Astrocyte (in vitro differentiated cells and primary cell): ENCODE data around the gene DNAJC5. TPM values are rescaled to one million over a fixed set of nuclear protein-coding genes. Genes with fewer than 3 reads are reported as not detected.

Experiments
- DNase-seq: peaks from one replicate; pipeline ENCODE4 v3.0.0-alpha.2; 2010; ENCODE audit warnings: low read depth
- FAIRE-seq: peaks from 2 replicates; lab custom pipeline; 2011; peaks lifted over from hg19 to GRCh38; lab: Jason Lieb, UNC
- H2AFZ ChIP-seq: 2 replicates; pipeline ENCODE4 v1.6.0; 2012; ENCODE audit warnings: low read depth, low read length, inconsistent platforms
- H3K27ac ChIP-seq: 2 replicates; pipeline ENCODE4 v1.5.1; 2011; ENCODE audit warnings: low read depth, low read length, inconsistent platforms
- H3K27me3 ChIP-seq: 2 replicates; pipeline ENCODE4 v1.6.0; 2011; ENCODE audit warnings: low read length, inconsistent platforms; ENCODE audit not compliant: insufficient read depth
- H3K36me3 ChIP-seq: 2 replicates; pipeline ENCODE4 v1.5.1; 2011; ENCODE audit warnings: low read length, inconsistent platforms; ENCODE audit not compliant: insufficient read depth
- H3K4me1 ChIP-seq: 2 replicates; pipeline ENCODE4 v1.5.1; 2011; ENCODE audit warnings: low read length, inconsistent platforms; ENCODE audit not compliant: insufficient read depth
- H3K4me2 ChIP-seq: 2 replicates; pipeline ENCODE4 v1.6.0; 2012; ENCODE audit warnings: low read length, inconsistent platforms
- H3K4me3 ChIP-seq: 2 replicates; pipeline ENCODE4 v1.5.1; 2011; ENCODE audit warnings: low read depth, mild to moderate bottlenecking, low read length, inconsistent platforms; ENCODE audit not compliant: insufficient read depth
- H3K79me2 ChIP-seq: 2 replicates; pipeline ENCODE4 v1.6.0; 2012; ENCODE audit warnings: mild to moderate bottlenecking, low read length, inconsistent platforms; ENCODE audit not compliant: insufficient read depth
- H3K9ac ChIP-seq: 2 replicates; pipeline ENCODE4 v1.6.0; 2012; ENCODE audit warnings: mild to moderate bottlenecking, low read length, inconsistent platforms
- H3K9me3 ChIP-seq: 2 replicates; pipeline ENCODE4 v1.5.1; 2012; ENCODE audit warnings: low read depth, mild to moderate bottlenecking, low read length, inconsistent platforms; ENCODE audit not compliant: insufficient read depth
- H4K20me1 ChIP-seq: 2 replicates; pipeline ENCODE4 v1.6.0; 2012; ENCODE audit warnings: low read length, inconsistent platforms; ENCODE audit not compliant: insufficient read depth
- H3K27ac Mint-ChIP-seq: one replicate; pipeline ENCODE4 v1.8.0; 2021; ENCODE audit warnings: mild to moderate bottlenecking, mixed read lengths; ENCODE audit not compliant: unreplicated experiment
- H3K27me3 Mint-ChIP-seq: one replicate; pipeline ENCODE4 v1.8.0; 2021; ENCODE audit warnings: low read depth, mixed read lengths; ENCODE audit not compliant: unreplicated experiment
- H3K36me3 Mint-ChIP-seq: one replicate; pipeline ENCODE4 v1.8.0; 2021; ENCODE audit warnings: low read depth, mixed read lengths; ENCODE audit not compliant: unreplicated experiment
- H3K4me1 Mint-ChIP-seq: one replicate; pipeline ENCODE4 v1.8.0; 2021; ENCODE audit warnings: low read depth, mixed read lengths; ENCODE audit not compliant: unreplicated experiment
- H3K4me3 Mint-ChIP-seq: one replicate; pipeline ENCODE4 v1.8.0; 2021; ENCODE audit warnings: mild to moderate bottlenecking, moderate library complexity, mixed read lengths; ENCODE audit not compliant: unreplicated experiment
- H3K9me3 Mint-ChIP-seq: one replicate; pipeline ENCODE4 v1.8.0; 2021; ENCODE audit warnings: mild to moderate bottlenecking, mixed read lengths; ENCODE audit not compliant: unreplicated experiment
- EZH2 ChIP-seq: IDR thresholded peaks from 2 replicates; pipeline ENCODE4 v1.6.1; 2012; ENCODE audit warnings: mild to moderate bottlenecking, low read length, inconsistent platforms; ENCODE audit not compliant: insufficient read depth
- total RNA-seq: library from RNA; stranded (reverse); gene quantifications from 2 replicates; pipeline ENCODE4 v1.2.1, GENCODE V29; 2021
- TF ChIP-seq, protein P1 (sequence below): IDR thresholded peaks from 2 replicates; pipeline ENCODE4 v1.5.1; 2011; ENCODE audit warnings: low read depth, mild to moderate bottlenecking, inconsistent platforms, low read length, moderate library complexity; ENCODE audit not compliant: insufficient read depth

DNAJC5 gene
- total RNA-seq, 1 donor from 2014 or later: 64.6 TPM

DNA sequence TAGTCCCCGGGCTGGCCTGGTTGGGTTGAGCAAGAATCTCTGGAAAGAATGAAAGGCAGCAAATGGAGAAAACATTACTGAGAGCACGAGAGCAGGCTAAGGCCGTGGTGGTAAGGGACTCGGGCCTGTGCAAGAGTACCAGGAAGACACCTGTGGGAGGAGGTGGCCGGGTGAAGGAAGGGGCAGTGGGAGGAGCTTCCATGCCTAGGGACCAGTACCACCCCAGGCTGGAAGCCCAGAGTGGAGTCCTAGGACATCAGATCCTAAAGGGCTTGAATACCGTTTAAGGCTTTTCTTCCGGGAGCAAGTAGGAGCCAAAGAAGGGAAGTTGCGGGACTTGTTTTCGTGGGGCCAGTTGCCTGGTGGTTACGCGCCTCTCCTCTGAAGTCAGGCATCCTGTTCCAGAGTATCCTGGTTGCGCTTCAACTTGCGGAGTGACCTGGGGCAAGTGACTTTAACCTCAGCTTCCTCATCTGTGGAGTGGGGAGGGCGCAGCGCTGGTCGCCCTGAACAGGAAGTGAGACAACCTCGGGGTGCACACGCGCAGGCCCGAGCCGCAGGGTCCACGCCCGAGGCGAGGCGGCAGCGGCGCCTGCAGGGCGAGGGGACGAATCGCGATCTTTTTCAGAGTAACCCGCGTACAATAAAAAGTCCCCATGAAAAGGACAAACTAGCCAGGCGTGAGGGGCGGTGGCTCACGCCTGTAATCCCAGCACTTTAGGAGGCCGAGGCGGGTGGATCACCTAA is 31.0 kb upstream of the DNAJC5 start:
- H2AFZ ChIP-seq: peak overlapping the region; percentile 80
- peaks cover 12% of the 10 kb centered on the region for H3K4me1 ChIP-seq
- peaks cover 6% of the 10 kb centered on the region for H3K36me3 ChIP-seq
- DNase-seq (peak; percentile 57), FAIRE-seq (no peak)
- Mint-ChIP-seq H3K4me1 (peaks cover 13% of the 10 kb centered on the region), H3K9me3 (no peaks in the 10 kb centered on the region), H3K36me3 (peaks cover 6% of the 10 kb centered on the region), H3K27ac (peak overlapping the region; percentile 94), H3K27me3 (no peaks in the 10 kb centered on the region), H3K4me3 (peak overlapping the region; percentile 98)
- peak overlapping the region; percentile 94 for H3K9ac ChIP-seq
- H3K27ac ChIP-seq: peak overlapping the region; percentile 51
- H3K4me2 ChIP-seq: peak overlapping the region; percentile 91
- peak overlapping the region; percentile 86 for H3K4me3 ChIP-seq
- peaks cover 28% of the 10 kb centered on the region for H4K20me1 ChIP-seq
- H3K9me3 ChIP-seq: no peaks in the 10 kb centered on the region
- H3K27me3 ChIP-seq: no peaks in the 10 kb centered on the region
- peaks cover 55% of the 10 kb centered on the region for H3K79me2 ChIP-seq
- TF ChIP-seq, protein P1, sequence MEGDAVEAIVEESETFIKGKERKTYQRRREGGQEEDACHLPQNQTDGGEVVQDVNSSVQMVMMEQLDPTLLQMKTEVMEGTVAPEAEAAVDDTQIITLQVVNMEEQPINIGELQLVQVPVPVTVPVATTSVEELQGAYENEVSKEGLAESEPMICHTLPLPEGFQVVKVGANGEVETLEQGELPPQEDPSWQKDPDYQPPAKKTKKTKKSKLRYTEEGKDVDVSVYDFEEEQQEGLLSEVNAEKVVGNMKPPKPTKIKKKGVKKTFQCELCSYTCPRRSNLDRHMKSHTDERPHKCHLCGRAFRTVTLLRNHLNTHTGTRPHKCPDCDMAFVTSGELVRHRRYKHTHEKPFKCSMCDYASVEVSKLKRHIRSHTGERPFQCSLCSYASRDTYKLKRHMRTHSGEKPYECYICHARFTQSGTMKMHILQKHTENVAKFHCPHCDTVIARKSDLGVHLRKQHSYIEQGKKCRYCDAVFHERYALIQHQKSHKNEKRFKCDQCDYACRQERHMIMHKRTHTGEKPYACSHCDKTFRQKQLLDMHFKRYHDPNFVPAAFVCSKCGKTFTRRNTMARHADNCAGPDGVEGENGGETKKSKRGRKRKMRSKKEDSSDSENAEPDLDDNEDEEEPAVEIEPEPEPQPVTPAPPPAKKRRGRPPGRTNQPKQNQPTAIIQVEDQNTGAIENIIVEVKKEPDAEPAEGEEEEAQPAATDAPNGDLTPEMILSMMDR: peak; percentile 45
- TF ChIP-seq EZH2: no peak

DNA sequence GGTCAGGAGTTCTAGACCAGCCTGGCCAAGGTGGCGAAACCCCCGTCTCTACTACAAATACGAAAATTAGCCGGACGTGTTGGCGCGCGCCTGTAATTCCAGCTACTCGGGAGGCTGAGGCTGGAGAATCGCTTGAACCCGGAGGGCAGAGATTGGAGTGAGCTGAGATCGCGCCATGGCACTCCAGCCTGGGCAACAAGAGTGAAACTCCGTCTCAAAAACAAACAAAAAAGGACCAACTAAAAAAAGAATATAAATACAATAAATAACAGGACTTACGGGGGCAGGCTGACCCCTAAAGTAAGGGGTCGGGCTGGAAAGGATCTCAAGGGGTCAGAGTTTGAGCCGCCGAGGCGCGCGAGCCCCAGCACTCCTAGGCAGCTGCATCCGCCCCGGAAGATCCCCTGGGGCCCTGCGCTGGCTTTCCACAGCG is 30.4 kb upstream of the DNAJC5 start:
- no peaks in the 10 kb centered on the region for H3K27me3 Mint-ChIP-seq
- H3K79me2 ChIP-seq: peaks cover 61% of the 10 kb centered on the region

More for the DNA sequence above, 30.4 kb upstream of the DNAJC5 start:
- Histone ChIP-seq H3K9me3 (no peaks in the 10 kb centered on the region), H3K4me3 (peak overlapping the region; percentile 86), H4K20me1 (peaks cover 34% of the 10 kb centered on the region), H2AFZ (peak overlapping the region; percentile 80), H3K4me1 (peaks cover 9% of the 10 kb centered on the region), H3K36me3 (peaks cover 12% of the 10 kb centered on the region), H3K9ac (peak overlapping the region; percentile 94), H3K4me2 (peak overlapping the region; percentile 91), H3K27me3 (no peaks in the 10 kb centered on the region), H3K27ac (peak overlapping the region; percentile 51)
- H3K36me3 Mint-ChIP-seq: peaks cover 5% of the 10 kb centered on the region
- FAIRE-seq (no peak), DNase-seq (no peak)
- TF ChIP-seq, protein P1: no peak
- H3K4me1 Mint-ChIP-seq: peaks cover 12% of the 10 kb centered on the region
- no peaks in the 10 kb centered on the region for H3K9me3 Mint-ChIP-seq
- peak overlapping the region; percentile 98 for H3K4me3 Mint-ChIP-seq
- H3K27ac Mint-ChIP-seq: peak overlapping the region; percentile 94
